Left lung (tissue), 10 donors: Measurements from ENCODE around the gene ZNF79. TPM values are rescaled to one million over a fixed set of nuclear protein-coding genes. Genes with fewer than 3 reads are reported as not detected.
"Not testable (repeated sequence)": the region's sequence is repeated elsewhere in the genome, so short reads cannot be mapped to it uniquely, and the experiment has no call there.

Source experiments
- ATAC-seq: fragments of 200-7000 bp; cut with Tn5 transposase; one replicate; pipeline ENCODE4 v1.9.1; 2020; ENCODE audit warnings: moderate library complexity
- DNase-seq, 4 donors: peaks; one replicate each; pipeline ENCODE4 v3.0.0-alpha.2; 2013 to 2020
- H3K27ac ChIP-seq, 2 donors: fragments of 200-600 bp; sonication (generic) in 1 of 2; one replicate each; pipeline versions ENCODE4 v1.5.0 to v1.8.0; 2020 to 2021
- H3K27me3 ChIP-seq, 2 donors: fragments of 200-600 bp; sonication (generic) in 1 of 2; one replicate each; pipeline versions ENCODE4 v1.5.0 to v1.8.0; 2020 to 2021
- H3K36me3 ChIP-seq, 2 donors: fragments of 200-600 bp; sonication (generic) in 1 of 2; one replicate each; pipeline versions ENCODE4 v1.5.0 to v1.8.0; 2020 to 2021
- H3K4me1 ChIP-seq, 2 donors: fragments of 200-600 bp; one replicate each; pipeline ENCODE4 v1.8.0; 2021
- H3K4me3 ChIP-seq, 2 donors: fragments of 200-600 bp; sonication (generic) in 1 of 2; one replicate each; pipeline versions ENCODE4 v1.5.0 to v1.8.0; 2020 to 2021; ENCODE audit warnings: mild to moderate bottlenecking in 1 of 2
- H3K9me3 ChIP-seq, 2 donors: fragments of 200-600 bp; sonication (generic) in 1 of 2; one replicate each; pipeline versions ENCODE4 v1.5.0 to v1.8.0; 2020 to 2021
- intact Hi-C, 2 donors: fragments of 100-400 bp; cut with DNase I; formaldehyde crosslinking; loops; one replicate each; pipeline versions ENCODE4 v1.11.2 to v1.14.2; 2022
- polyA plus RNA-seq, 6 donors: library from polyadenylated mRNA; unstranded; fragments of 120-200 nt; gene quantifications; one replicate each; pipeline ENCODE4 v1.2.1, GENCODE V29; 2013; ENCODE audit not compliant: insufficient read length in 6 of 6
- total RNA-seq, 2 donors: library from RNA; stranded (reverse); fragmentation: NEBNext Ultra II Directional; extraction: Animal tissue kit (Norgen Biotek cat#: 25700); gene quantifications; one replicate each; pipeline ENCODE4 v1.2.1, GENCODE V29; 2021
- TF ChIP-seq, protein P1 (sequence below), 2 donors: fragments of 200-600 bp; sonication (generic) in 1 of 2; IDR thresholded peaks; one replicate each; pipeline versions ENCODE4 v1.5.0 to v1.8.0; 2021; ENCODE audit warnings: antibody characterized with exemption in 2 of 2
- donor health status: DM: no; HTN: yes; CAD: no.
- donor health status: DM: no; HTN: no; CAD: no.

ZNF79 gene
- total and polyA plus RNA-seq, 8 donors, result 6.2 to 9.0 (median 6.5) TPM

DNA sequence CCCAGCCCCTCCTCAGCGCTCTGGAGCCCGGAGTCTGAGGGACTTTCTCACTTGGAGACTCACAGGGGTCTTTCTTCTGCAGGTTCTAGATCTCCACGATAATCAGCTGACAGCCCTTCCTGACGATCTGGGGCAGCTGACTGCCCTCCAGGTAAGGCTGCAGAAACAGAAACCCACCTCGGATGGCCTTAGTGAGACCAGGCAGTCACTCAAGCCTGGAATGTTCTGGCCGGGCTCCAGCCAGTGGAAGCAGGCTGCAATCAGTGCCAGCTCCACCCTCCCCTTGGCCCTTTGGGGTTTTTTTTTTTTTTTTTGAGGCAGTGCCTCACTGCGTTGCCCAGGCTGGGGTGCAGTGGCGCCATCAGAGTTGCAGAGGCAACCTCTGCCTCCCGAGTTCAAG is 34.7 kb downstream of the ZNF79 start:
- peak in 2 of 4 donors; percentile 40 to 81 for DNase-seq
- intact Hi-C loops, result no loop called here
- H3K27me3 ChIP-seq, result no peaks in the 10 kb centered on the region
- ATAC-seq, result peak; percentile 67
- peaks cover 0 to 70% of the 10 kb centered on the region in 2 donors for H3K36me3 ChIP-seq
- H3K9me3 ChIP-seq, result no peaks in the 10 kb centered on the region
- TF ChIP-seq, protein P1, sequence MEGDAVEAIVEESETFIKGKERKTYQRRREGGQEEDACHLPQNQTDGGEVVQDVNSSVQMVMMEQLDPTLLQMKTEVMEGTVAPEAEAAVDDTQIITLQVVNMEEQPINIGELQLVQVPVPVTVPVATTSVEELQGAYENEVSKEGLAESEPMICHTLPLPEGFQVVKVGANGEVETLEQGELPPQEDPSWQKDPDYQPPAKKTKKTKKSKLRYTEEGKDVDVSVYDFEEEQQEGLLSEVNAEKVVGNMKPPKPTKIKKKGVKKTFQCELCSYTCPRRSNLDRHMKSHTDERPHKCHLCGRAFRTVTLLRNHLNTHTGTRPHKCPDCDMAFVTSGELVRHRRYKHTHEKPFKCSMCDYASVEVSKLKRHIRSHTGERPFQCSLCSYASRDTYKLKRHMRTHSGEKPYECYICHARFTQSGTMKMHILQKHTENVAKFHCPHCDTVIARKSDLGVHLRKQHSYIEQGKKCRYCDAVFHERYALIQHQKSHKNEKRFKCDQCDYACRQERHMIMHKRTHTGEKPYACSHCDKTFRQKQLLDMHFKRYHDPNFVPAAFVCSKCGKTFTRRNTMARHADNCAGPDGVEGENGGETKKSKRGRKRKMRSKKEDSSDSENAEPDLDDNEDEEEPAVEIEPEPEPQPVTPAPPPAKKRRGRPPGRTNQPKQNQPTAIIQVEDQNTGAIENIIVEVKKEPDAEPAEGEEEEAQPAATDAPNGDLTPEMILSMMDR (IDR thresholded peaks at IDR 0.05), result no peak
- H3K4me3 ChIP-seq, result no peak overlapping the region
- no peak overlapping the region for H3K27ac ChIP-seq
- peaks cover 0 to 22% of the 10 kb centered on the region in 2 donors for H3K4me1 ChIP-seq

DNA sequence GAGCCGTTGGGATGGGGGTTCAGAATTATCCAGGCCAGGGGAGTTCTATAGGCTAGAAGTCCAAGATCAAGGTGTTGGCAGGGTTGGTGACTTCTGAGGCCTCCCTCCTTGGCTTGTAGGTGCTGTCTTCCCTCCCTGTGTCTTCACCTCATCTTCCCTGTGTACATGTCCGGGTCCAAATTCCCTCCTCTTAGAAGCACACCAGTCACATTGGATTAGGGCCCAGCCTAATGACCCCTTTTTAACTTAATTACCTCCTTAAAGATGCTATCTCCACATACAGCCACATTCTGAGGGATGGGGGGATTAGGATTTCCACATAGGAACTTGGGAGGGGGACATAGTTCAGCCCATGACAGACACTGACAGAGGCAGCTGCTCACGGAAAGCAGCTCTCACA is 39.2 kb downstream of the ZNF79 start:
- H3K36me3 ChIP-seq, result peaks cover 0 to 87% of the 10 kb centered on the region in 2 donors

DNA sequence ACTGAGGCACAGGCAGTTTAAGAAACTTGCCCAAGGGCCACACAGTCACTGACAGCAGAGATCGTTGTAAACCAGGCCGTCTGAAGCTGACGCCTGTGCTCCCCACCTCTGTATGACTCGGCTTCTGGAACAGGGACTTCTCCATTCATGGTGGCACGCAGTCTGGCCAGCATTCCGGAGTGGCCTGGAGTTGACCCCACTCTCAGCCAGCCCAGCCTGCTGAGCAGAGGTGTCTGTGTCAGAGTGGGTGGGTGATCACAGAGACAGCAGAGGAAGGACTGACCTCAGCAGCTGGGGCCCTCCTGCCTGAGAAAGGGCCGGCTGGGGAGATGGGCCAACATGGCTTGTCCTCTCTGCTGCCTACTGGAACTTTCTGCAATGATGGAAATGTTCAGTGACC is 39.7 kb downstream of the ZNF79 start:
- intact Hi-C loops, result no loop called here
- DNase-seq (no peak), ATAC-seq (no peak)
- H3K27ac ChIP-seq, result no peak overlapping the region
- no peak overlapping the region for H3K4me3 ChIP-seq
- no peaks in the 10 kb centered on the region for H3K4me1 ChIP-seq
- no peaks in the 10 kb centered on the region for H3K9me3 ChIP-seq
- H3K27me3 ChIP-seq, result no peaks in the 10 kb centered on the region
- H3K36me3 ChIP-seq, result peaks cover 0 to 87% of the 10 kb centered on the region in 2 donors
- TF ChIP-seq, protein P1 (IDR thresholded peaks at IDR 0.05), result no peak

More for the DNA sequence above, 39.2 kb downstream of the ZNF79 start:
- Histone ChIP-seq H3K27ac (no peak overlapping the region), H3K4me3 (no peak overlapping the region), H3K9me3 (no peaks in the 10 kb centered on the region), H3K4me1 (no peaks in the 10 kb centered on the region), H3K27me3 (no peaks in the 10 kb centered on the region)
- ATAC-seq, result no peak
- DNase-seq, result no peak
- intact Hi-C loops, result no loop called here
- TF ChIP-seq, protein P1 (IDR thresholded peaks at IDR 0.05), result no peak

DNA sequence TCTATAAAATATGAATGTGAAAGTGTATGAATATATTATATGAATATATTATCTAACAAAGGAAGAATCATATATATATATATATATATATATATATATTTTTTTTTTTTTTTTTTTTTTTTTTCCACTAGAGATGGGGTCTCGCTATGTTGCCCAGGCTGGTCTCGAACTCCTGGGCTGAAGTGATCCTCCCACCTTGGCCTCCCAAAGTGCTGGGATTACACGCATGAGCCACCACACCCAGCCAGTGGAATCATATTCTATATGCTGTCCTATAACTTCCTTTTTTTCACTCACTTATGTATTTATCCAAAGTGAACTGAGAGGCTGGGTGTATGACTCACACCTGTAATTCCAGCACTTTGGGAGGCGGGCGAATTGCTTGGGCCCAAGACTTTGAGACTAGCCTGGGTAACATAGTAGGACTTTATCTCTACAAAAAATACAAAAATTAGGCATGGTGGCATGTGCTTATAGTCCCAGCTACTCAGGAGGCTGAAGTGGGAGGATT is 42.3 kb downstream of the ZNF79 start:
- intact Hi-C loops, H3K27ac ChIP-seq, H3K4me1 ChIP-seq, H3K27me3 ChIP-seq, H3K4me3 ChIP-seq, ATAC-seq, H3K9me3 ChIP-seq, DNase-seq: not testable (repeated sequence)
- H3K36me3 ChIP-seq, result peaks cover 0 to 85% of the 10 kb centered on the region in 2 donors

DNA sequence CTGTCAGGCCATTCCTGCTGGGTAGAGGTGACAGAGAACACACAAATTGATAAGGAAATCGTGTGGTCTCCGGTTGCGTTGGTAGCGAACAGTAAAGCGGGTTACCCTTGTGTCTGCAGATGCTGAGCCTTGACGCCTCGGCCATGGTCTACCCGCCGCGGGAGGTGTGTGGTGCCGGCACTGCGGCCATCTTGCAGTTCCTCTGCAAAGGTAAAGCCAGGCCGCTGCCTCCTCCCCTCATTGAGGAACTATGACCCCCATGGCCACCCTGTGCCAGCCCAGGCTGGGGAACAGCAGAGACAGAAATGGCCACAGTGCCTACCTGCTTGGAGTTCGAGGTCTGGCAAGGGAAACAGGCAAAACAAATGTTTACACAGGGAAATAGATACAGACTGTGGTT is 43.4 kb downstream of the ZNF79 start:
- Histone ChIP-seq H3K27me3 (no peaks in the 10 kb centered on the region), H3K4me1 (no peaks in the 10 kb centered on the region), H3K4me3 (no peak overlapping the region), H3K27ac (no peak overlapping the region), H3K36me3 (peaks cover 0 to 77% of the 10 kb centered on the region in 2 donors), H3K9me3 (no peaks in the 10 kb centered on the region)
- ATAC-seq, result no peak
- intact Hi-C loops, result no loop called here
- TF ChIP-seq, protein P1 (IDR thresholded peaks at IDR 0.05), result no peak
- no peak for DNase-seq

DNA sequence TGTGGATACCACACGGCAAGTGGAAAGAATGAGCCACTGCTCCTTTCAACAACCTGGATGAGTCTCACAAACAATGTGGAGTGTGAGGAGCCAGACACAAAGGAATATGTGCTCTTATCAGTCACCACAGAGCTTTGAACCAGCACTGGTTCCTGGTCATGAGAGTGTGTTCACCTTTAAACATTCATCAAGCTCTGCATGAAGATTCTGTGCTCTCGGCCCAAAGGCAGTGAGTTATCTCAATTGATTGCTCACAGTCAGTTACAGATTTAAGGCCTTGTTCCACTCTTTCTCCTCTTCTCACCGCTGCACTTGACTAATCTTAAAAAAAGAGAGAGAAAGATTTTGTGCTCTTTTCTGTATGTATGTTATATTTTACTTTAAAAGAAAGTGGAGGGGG is 46.5 kb downstream of the ZNF79 start:
- TF ChIP-seq, protein P1 (IDR thresholded peaks at IDR 0.05), result no peak
- Histone ChIP-seq H3K9me3 (no peaks in the 10 kb centered on the region), H3K27me3 (no peaks in the 10 kb centered on the region), H3K4me3 (no peak overlapping the region), H3K27ac (no peak overlapping the region), H3K36me3 (peaks cover 0 to 77% of the 10 kb centered on the region in 2 donors), H3K4me1 (no peaks in the 10 kb centered on the region)
- intact Hi-C loops, result no loop called here
- DNase-seq (no peak), ATAC-seq (no peak)
